Measurements from ENCODE around the gene THOP1.

DNA sequence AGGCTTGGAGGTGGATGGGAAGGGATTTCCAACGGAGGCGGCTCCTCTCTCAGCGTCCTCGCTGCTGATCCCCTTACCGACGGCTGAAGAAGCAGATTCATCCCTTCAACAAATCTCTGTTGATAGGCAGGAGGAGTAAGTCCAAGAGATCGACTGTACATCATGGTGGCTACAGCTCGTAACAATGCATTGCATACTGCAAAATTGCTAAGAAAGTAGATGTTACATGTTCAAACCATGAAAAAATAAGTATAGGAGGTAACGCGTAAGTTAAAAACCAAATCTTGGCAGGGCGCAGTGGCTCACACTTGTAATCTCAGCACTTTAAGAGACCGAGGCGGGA lies 45.0 kb upstream of the THOP1 start:
- TF ChIP-seq CEBPB (IDR thresholded peaks at IDR 0.05) (no peak), GATA3 (IDR thresholded peaks at IDR 0.05; ENCODE audit: borderline replicate concordance) (no peak), POLR2A (IDR thresholded peaks at IDR 0.05; ENCODE audit: low read length) (no peak), ESRRA (IDR thresholded peaks at IDR 0.05; ENCODE audit: borderline replicate concordance, low read length) (no peak), SMC3 (IDR thresholded peaks at IDR 0.05) (no peak)
- TF ChIP-seq, protein P1, sequence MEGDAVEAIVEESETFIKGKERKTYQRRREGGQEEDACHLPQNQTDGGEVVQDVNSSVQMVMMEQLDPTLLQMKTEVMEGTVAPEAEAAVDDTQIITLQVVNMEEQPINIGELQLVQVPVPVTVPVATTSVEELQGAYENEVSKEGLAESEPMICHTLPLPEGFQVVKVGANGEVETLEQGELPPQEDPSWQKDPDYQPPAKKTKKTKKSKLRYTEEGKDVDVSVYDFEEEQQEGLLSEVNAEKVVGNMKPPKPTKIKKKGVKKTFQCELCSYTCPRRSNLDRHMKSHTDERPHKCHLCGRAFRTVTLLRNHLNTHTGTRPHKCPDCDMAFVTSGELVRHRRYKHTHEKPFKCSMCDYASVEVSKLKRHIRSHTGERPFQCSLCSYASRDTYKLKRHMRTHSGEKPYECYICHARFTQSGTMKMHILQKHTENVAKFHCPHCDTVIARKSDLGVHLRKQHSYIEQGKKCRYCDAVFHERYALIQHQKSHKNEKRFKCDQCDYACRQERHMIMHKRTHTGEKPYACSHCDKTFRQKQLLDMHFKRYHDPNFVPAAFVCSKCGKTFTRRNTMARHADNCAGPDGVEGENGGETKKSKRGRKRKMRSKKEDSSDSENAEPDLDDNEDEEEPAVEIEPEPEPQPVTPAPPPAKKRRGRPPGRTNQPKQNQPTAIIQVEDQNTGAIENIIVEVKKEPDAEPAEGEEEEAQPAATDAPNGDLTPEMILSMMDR (IDR thresholded peaks at IDR 0.05): no peak

Measured in A549 (cell line).